ACC112 (cell line): Measurements from ENCODE around the gene MISP.
A peak's percentile ranks its signal among the peaks of the same experiment; 100 is the strongest.

Experiments
- H2AFZ ChIP-seq: fragments of 200-600 bp; sonication (generic); one replicate; pipeline ENCODE4 v1.6.0; 2017; ENCODE audit warnings: antibody characterized with exemption, low read length; ENCODE audit not compliant: unreplicated experiment
- H3K27ac ChIP-seq: fragments of 200-600 bp; sonication (generic); 2 replicates; pipeline ENCODE4 v1.5.1; 2014; ENCODE audit warnings: low read depth, mild to moderate bottlenecking, antibody characterized with exemption, low read length, moderate library complexity
- H3K27me3 ChIP-seq: fragments of 200-600 bp; sonication (generic); 2 replicates; pipeline ENCODE4 v1.6.1; 2014; ENCODE audit warnings: mild to moderate bottlenecking, antibody characterized with exemption, low read length, moderate library complexity, mixed read lengths; ENCODE audit not compliant: insufficient read depth
- H3K36me3 ChIP-seq: fragments of 200-600 bp; sonication (generic); 2 replicates; pipeline ENCODE4 v1.6.1; 2016; ENCODE audit warnings: mild to moderate bottlenecking, antibody characterized with exemption, low read length, moderate library complexity, mixed read lengths; ENCODE audit not compliant: insufficient read depth
- H3K4me1 ChIP-seq: fragments of 200-600 bp; sonication (generic); one replicate; pipeline ENCODE4 v1.6.1; 2016; ENCODE audit warnings: low read length, mixed read lengths; ENCODE audit not compliant: insufficient read depth, unreplicated experiment, control insufficient read depth
- H3K4me3 ChIP-seq: fragments of 200-600 bp; sonication (generic); 2 replicates; pipeline ENCODE4 v1.5.1; 2014; ENCODE audit warnings: mild to moderate bottlenecking, low read depth, low read length
- H3K79me2 ChIP-seq: fragments of 200-600 bp; sonication (generic); one replicate; pipeline ENCODE4 v1.6.0; 2016; ENCODE audit warnings: low read length; ENCODE audit not compliant: control insufficient read depth, unreplicated experiment, insufficient read depth

MISP gene

GRCh38 chr19:801030-801860 lies 50.3 kb downstream of the MISP start:
- Histone ChIP-seq H2AFZ (no peak overlapping the region), H3K4me3 (peak overlapping the region; percentile 95), H3K27ac (no peak overlapping the region; the same call in 1 of the 2 replicates), H3K79me2 (peaks cover 84% of the 10 kb centered on the region), H3K4me1 (peaks cover 36% of the 10 kb centered on the region), H3K27me3 (no peaks in the 10 kb centered on the region), H3K36me3 (peaks cover 23% of the 10 kb centered on the region; the same call in 1 of the 2 replicates)

- peak overlapping the region; percentile 95 for H3K4me3 ChIP-seq
- peaks cover 33% of the 10 kb centered on the region for H3K4me1 ChIP-seq
- peaks cover 23% of the 10 kb centered on the region; the same call in 1 of the 2 replicates for H3K36me3 ChIP-seq
- H3K27me3 ChIP-seq: no peaks in the 10 kb centered on the region
- H2AFZ ChIP-seq: no peak overlapping the region
- H3K79me2 ChIP-seq: peaks cover 91% of the 10 kb centered on the region
- H3K27ac ChIP-seq: no peak overlapping the region; the same call in 1 of the 2 replicates
These were observed 51.1 kb downstream of the MISP start for GRCh38 chr19:801861-802497.

GRCh38 chr19:802498-803098 lies 51.7 kb downstream of the MISP start:
- no peak overlapping the region for H2AFZ ChIP-seq
- peaks cover 28% of the 10 kb centered on the region; the same call in 1 of the 2 replicates for H3K36me3 ChIP-seq
- H3K4me1 ChIP-seq: peaks cover 33% of the 10 kb centered on the region
- 0 out of 2 replicates have a peak overlapping the region, but pooled peaks have one; percentile 95 for H3K4me3 ChIP-seq
- H3K79me2 ChIP-seq: peaks cover 97% of the 10 kb centered on the region
- no peaks in the 10 kb centered on the region for H3K27me3 ChIP-seq
- H3K27ac ChIP-seq: no peak overlapping the region

- no peaks in the 10 kb centered on the region for H3K27me3 ChIP-seq
- peaks cover 33% of the 10 kb centered on the region for H3K36me3 ChIP-seq
- no peak overlapping the region for H3K4me3 ChIP-seq
- no peak overlapping the region for H3K27ac ChIP-seq
- peaks cover 33% of the 10 kb centered on the region for H3K4me1 ChIP-seq
- peaks cover 98% of the 10 kb centered on the region for H3K79me2 ChIP-seq
- H2AFZ ChIP-seq: no peak overlapping the region
These were observed 52.2 kb downstream of the MISP start for GRCh38 chr19:803099-803561.

GRCh38 chr19:803686-804418 lies 52.9 kb downstream of the MISP start:
- Histone ChIP-seq H3K79me2 (peaks cover 91% of the 10 kb centered on the region), H3K27me3 (no peaks in the 10 kb centered on the region), H3K4me1 (peaks cover 33% of the 10 kb centered on the region), H3K36me3 (peaks cover 30% of the 10 kb centered on the region), H3K4me3 (no peak overlapping the region), H2AFZ (no peak overlapping the region), H3K27ac (no peak overlapping the region)

GRCh38 chr19:804419-805165 lies 53.7 kb downstream of the MISP start:
- Histone ChIP-seq H3K4me1 (peaks cover 30% of the 10 kb centered on the region), H3K27ac (no peak overlapping the region), H3K27me3 (no peaks in the 10 kb centered on the region), H3K79me2 (peaks cover 85% of the 10 kb centered on the region), H3K4me3 (no peak overlapping the region), H2AFZ (no peak overlapping the region), H3K36me3 (peaks cover 30% of the 10 kb centered on the region)

- H3K36me3 ChIP-seq: peaks cover 28% of the 10 kb centered on the region
- H2AFZ ChIP-seq: no peak overlapping the region
- H3K79me2 ChIP-seq: peaks cover 80% of the 10 kb centered on the region
- no peaks in the 10 kb centered on the region for H3K27me3 ChIP-seq
- H3K4me1 ChIP-seq: peaks cover 24% of the 10 kb centered on the region
- no peak overlapping the region for H3K4me3 ChIP-seq
- H3K27ac ChIP-seq: no peak overlapping the region
These were observed 54.2 kb downstream of the MISP start for GRCh38 chr19:805166-805551.

GRCh38 chr19:805600-806550 lies 55.0 kb downstream of the MISP start:
- H2AFZ ChIP-seq: no peak overlapping the region
- peaks cover 73% of the 10 kb centered on the region for H3K79me2 ChIP-seq
- no peak overlapping the region for H3K27ac ChIP-seq
- H3K4me3 ChIP-seq: no peak overlapping the region
- H3K27me3 ChIP-seq: no peaks in the 10 kb centered on the region
- peaks cover 32% of the 10 kb centered on the region for H3K36me3 ChIP-seq
- H3K4me1 ChIP-seq: peaks cover 17% of the 10 kb centered on the region

- no peaks in the 10 kb centered on the region for H3K27me3 ChIP-seq
- peaks cover 63% of the 10 kb centered on the region for H3K79me2 ChIP-seq
- H3K27ac ChIP-seq: no peak overlapping the region
- H3K36me3 ChIP-seq: peaks cover 42% of the 10 kb centered on the region
- H2AFZ ChIP-seq: no peak overlapping the region
- no peak overlapping the region for H3K4me3 ChIP-seq
- peaks cover 6% of the 10 kb centered on the region for H3K4me1 ChIP-seq
These were observed 56.0 kb downstream of the MISP start for GRCh38 chr19:806815-807421.
